H1 (cell line): Measurements from ENCODE around the gene MBTPS1. TPM values are rescaled to one million over a fixed set of nuclear protein-coding genes. Genes with fewer than 3 reads are reported as not detected.

Experiments
- CTCF ChIA-PET: fragments of 300-600 bp; sonication (Branson Sonifier 250); formaldehyde crosslinking; loops from one replicate; lab custom pipeline; 2021; ENCODE audit not compliant: partially characterized antibody; lab: Charles Lee
- POLR2A ChIA-PET: fragments of 300-600 bp; sonication (Branson Sonifier 250); formaldehyde crosslinking; loops from one replicate; lab custom pipeline; 2021; ENCODE audit warnings: inconsistent platforms; ENCODE audit not compliant: partially characterized antibody; lab: Charles Lee
- DNase-seq, 2 experiments: peaks; one replicate each; pipeline versions ENCODE4 v3.0.0 to v3.0.0-alpha.2; 2010 to 2022; ENCODE audit warnings: low spot score in 2 of 2, low read depth in 1 of 2, mixed read lengths in 1 of 2
- FAIRE-seq: peaks from 2 replicates; lab custom pipeline; 2011; peaks lifted over from hg19 to GRCh38; lab: Jason Lieb, UNC
- H2AFZ ChIP-seq: 2 replicates; pipeline ENCODE4 v1.8.1; 2012; ENCODE audit warnings: low read length, inconsistent platforms
- H2AK5ac ChIP-seq: 2 replicates; pipeline ENCODE4 v1.6.1; 2013; ENCODE audit warnings: low read depth, low read length
- H2BK120ac ChIP-seq: replicated peaks from 2 replicates; pipeline ENCODE3; 2013; ENCODE audit warnings: low read depth, low read length, inconsistent platforms
- H2BK12ac ChIP-seq: 2 replicates; pipeline ENCODE4 v1.6.1; 2013; ENCODE audit warnings: low read depth, low read length
- H2BK15ac ChIP-seq: 2 replicates; pipeline ENCODE4 v1.6.1; 2013; ENCODE audit warnings: low read length
- H2BK20ac ChIP-seq: 2 replicates; pipeline ENCODE4 v1.6.1; 2013; ENCODE audit warnings: low read length
- H2BK5ac ChIP-seq: 2 replicates; pipeline ENCODE4 v1.6.1; 2013; ENCODE audit warnings: low read depth, low read length
- H3K14ac ChIP-seq: 2 replicates; pipeline ENCODE4 v1.6.1; 2013; ENCODE audit warnings: inconsistent platforms; ENCODE audit not compliant: insufficient read length
- H3K18ac ChIP-seq: 2 replicates; pipeline ENCODE4 v1.6.1; 2013; ENCODE audit warnings: low read length; ENCODE audit errors: extremely low read depth
- H3K23ac ChIP-seq: 2 replicates; pipeline ENCODE4 v1.6.1; 2013; ENCODE audit warnings: inconsistent platforms; ENCODE audit not compliant: insufficient read length
- H3K23me2 ChIP-seq: 2 replicates; pipeline ENCODE4 v1.6.1; 2013; ENCODE audit warnings: low read depth, low read length
- H3K27ac ChIP-seq: 2 replicates; pipeline ENCODE4 v1.6.1; 2011; ENCODE audit warnings: low read depth, low read length, inconsistent platforms
- H3K27me3 ChIP-seq, 4 experiments: replicated peaks in 1 of 4; 1 replicate in 1 of 4; 2 replicates in 3 of 4; pipeline versions ENCODE4 v1.6.1 to v1.8.1; 2011 to 2013; ENCODE audit warnings: low read length in 3 of 4, mild to moderate bottlenecking in 3 of 4, inconsistent platforms in 2 of 4, mixed read lengths in 2 of 4, moderate library complexity in 1 of 4; ENCODE audit not compliant: control insufficient read depth in 3 of 4, insufficient read depth in 3 of 4; ENCODE audit errors: extremely low read depth in 1 of 4
- H3K36me3 ChIP-seq, 4 experiments: 2 replicates each; pipeline versions ENCODE4 v1.6.1 to v1.8.1; 2011 to 2013; ENCODE audit warnings: mild to moderate bottlenecking in 4 of 4, low read length in 3 of 4, moderate library complexity in 2 of 4, control low read depth in 1 of 4, inconsistent platforms in 1 of 4; ENCODE audit not compliant: insufficient read depth in 4 of 4, control insufficient read depth in 2 of 4
- H3K4ac ChIP-seq: replicated peaks from 2 replicates; pipeline ENCODE3; 2013; ENCODE audit warnings: low read length, low read depth, mixed read lengths, inconsistent platforms; ENCODE audit not compliant: insufficient read length
- H3K4me1 ChIP-seq, 4 experiments: replicated peaks in 1 of 4; 1 replicate in 1 of 4; 2 replicates in 3 of 4; pipeline versions ENCODE4 v1.6.1 to v1.8.1; 2011 to 2013; ENCODE audit warnings: low read length in 3 of 4, inconsistent platforms in 2 of 4, mixed read lengths in 1 of 4; ENCODE audit not compliant: insufficient read depth in 4 of 4, control insufficient read depth in 3 of 4
- H3K4me2 ChIP-seq, 2 experiments: 2 replicates each; pipeline versions ENCODE4 v1.6.1 to v1.8.1; 2011 to 2013; ENCODE audit warnings: low read depth in 2 of 2, low read length in 2 of 2, control low read depth in 1 of 2, inconsistent platforms in 1 of 2, mild to moderate bottlenecking in 1 of 2; ENCODE audit not compliant: insufficient read depth in 1 of 2
- H3K4me3 ChIP-seq, 4 experiments: fragments of 200-600, 300-600 bp in 1 of 4; sonication (generic), shearing (Covaris generic), sonication (Bioruptor Twin) in 1 of 4; 2 replicates each; pipeline versions ENCODE4 v1.5.1 to v1.8.1; 2011 to 2016; ENCODE audit warnings: low read length in 4 of 4, low read depth in 3 of 4, control low read depth in 2 of 4, inconsistent platforms in 2 of 4, mild to moderate bottlenecking in 2 of 4, mixed read lengths in 1 of 4, moderate library complexity in 1 of 4; ENCODE audit not compliant: insufficient read depth in 2 of 4; ENCODE audit errors: extremely low read depth in 1 of 4
- H3K56ac ChIP-seq: replicated peaks from 2 replicates; pipeline ENCODE3; 2013; ENCODE audit warnings: low read depth, mild to moderate bottlenecking, mixed read lengths, low read length, inconsistent platforms; ENCODE audit not compliant: insufficient read length
- H3K79me1 ChIP-seq: 2 replicates; pipeline ENCODE4 v1.6.1; 2013; ENCODE audit warnings: low read depth, low read length, control low read depth
- H3K79me2 ChIP-seq, 2 experiments: 2 replicates each; pipeline versions ENCODE4 v1.6.1 to v1.8.1; 2012 to 2013; ENCODE audit warnings: low read length in 2 of 2, mild to moderate bottlenecking in 2 of 2, inconsistent platforms in 1 of 2; ENCODE audit not compliant: insufficient read depth in 2 of 2, control insufficient read depth in 1 of 2
- H3K9ac ChIP-seq, 4 experiments: replicated peaks in 1 of 4; 1 replicate in 1 of 4; 2 replicates in 3 of 4; pipeline versions ENCODE4 v1.6.1 to v1.8.1; 2011 to 2013; ENCODE audit warnings: low read depth in 3 of 4, low read length in 3 of 4, control low read depth in 2 of 4, mild to moderate bottlenecking in 2 of 4, moderate library complexity in 2 of 4, inconsistent platforms in 1 of 4; ENCODE audit errors: extremely low read depth in 1 of 4
- H3K9me3 ChIP-seq, 2 experiments: 2 replicates each; pipeline versions ENCODE4 v1.6.1 to v1.8.1; 2012 to 2013; ENCODE audit warnings: mild to moderate bottlenecking in 2 of 2, moderate library complexity in 2 of 2, control low read depth in 1 of 2, inconsistent platforms in 1 of 2, low read depth in 1 of 2, low read length in 1 of 2, mixed read lengths in 1 of 2; ENCODE audit not compliant: insufficient read depth in 2 of 2
- H4K20me1 ChIP-seq, 2 experiments: replicated peaks in 1 of 2; 2 replicates each; pipeline versions ENCODE3 to v1.8.1; 2011 to 2013; ENCODE audit warnings: inconsistent platforms in 2 of 2, low read length in 2 of 2, mild to moderate bottlenecking in 1 of 2; ENCODE audit not compliant: insufficient read depth in 2 of 2, control insufficient read depth in 1 of 2
- H4K5ac ChIP-seq: 2 replicates; pipeline ENCODE4 v1.6.1; 2013; ENCODE audit warnings: low read length, low read depth, mixed read lengths, inconsistent platforms; ENCODE audit not compliant: insufficient read length
- H4K8ac ChIP-seq: 2 replicates; pipeline ENCODE4 v1.8.0; 2013; ENCODE audit warnings: mild to moderate bottlenecking, moderate library complexity, low read length, inconsistent platforms; ENCODE audit not compliant: insufficient read depth; ENCODE audit errors: extremely low read depth
- H4K91ac ChIP-seq: replicated peaks from 2 replicates; pipeline ENCODE3; 2013; ENCODE audit warnings: low read length, mixed read lengths, inconsistent platforms; ENCODE audit not compliant: insufficient read length
- ASH2L ChIP-seq: fragments of 200-600, 300-600 bp; sonication (generic); IDR thresholded peaks from one replicate; pipeline ENCODE4 v1.7.1; 2017; ENCODE audit warnings: low read length
- BCL11A ChIP-seq, 2 experiments: IDR thresholded peaks; one replicate each; pipeline ENCODE4 v1.6.1; 2011; ENCODE audit warnings: low read depth in 2 of 2, low read length in 2 of 2, mild to moderate bottlenecking in 2 of 2
- BRCA1 ChIP-seq: IDR thresholded peaks from 2 replicates; pipeline ENCODE4 v1.6.1; 2012; ENCODE audit warnings: low read depth, low read length, improper control_type of control experiment
- CBX5 ChIP-seq: fragments of 300-800, 300-1000 bp; sonication (generic); IDR thresholded peaks from 2 replicates; pipeline ENCODE4 v1.7.1; 2016; ENCODE audit warnings: antibody characterized with exemption, low read length, low read depth
- CREB1 ChIP-seq: IDR thresholded peaks from 2 replicates; pipeline ENCODE4 v1.6.1; 2012; ENCODE audit warnings: inconsistent platforms
- EGR1 ChIP-seq: IDR thresholded peaks from 2 replicates; pipeline ENCODE4 v1.6.1; 2011; ENCODE audit warnings: low read depth, low read length, borderline replicate concordance
- EZH2 ChIP-seq: fragments of 200-600 bp; sonication (generic); IDR thresholded peaks from 2 replicates; pipeline ENCODE4 v1.7.1; 2012; ENCODE audit warnings: low read depth, mild to moderate bottlenecking, moderate library complexity, low read length, inconsistent platforms; ENCODE audit not compliant: severe bottlenecking
- MAX ChIP-seq: IDR thresholded peaks from 2 replicates; pipeline ENCODE4 v1.6.1; 2012; ENCODE audit warnings: inconsistent platforms
- NANOG ChIP-seq: IDR thresholded peaks from 2 replicates; pipeline ENCODE4 v1.6.1; 2011; ENCODE audit warnings: low read length, low read depth, mild to moderate bottlenecking, inconsistent platforms; ENCODE audit not compliant: insufficient read depth, poor library complexity, severe bottlenecking
- RFX5 ChIP-seq: IDR thresholded peaks from 2 replicates; pipeline ENCODE4 v1.6.1; 2011; ENCODE audit warnings: low read depth, low read length, improper control_type of control experiment, borderline replicate concordance
- SAP30 ChIP-seq: fragments of 300-600 bp; sonication (generic); IDR thresholded peaks from 2 replicates; pipeline ENCODE4 v1.7.1; 2012; ENCODE audit warnings: low read length, moderate library complexity, mild to moderate bottlenecking, inconsistent platforms; ENCODE audit not compliant: insufficient read depth, insufficient replicate concordance
- SIRT6 ChIP-seq: IDR thresholded peaks from one replicate; pipeline ENCODE4 v1.7.1; 2012; ENCODE audit warnings: low read length, inconsistent platforms
- SUZ12 ChIP-seq: fragments of 200-600 bp; sonication (generic); IDR thresholded peaks from 2 replicates; pipeline ENCODE4 v1.6.1; 2012; ENCODE audit warnings: mild to moderate bottlenecking, inconsistent platforms, low read length, moderate library complexity, mixed read lengths
- TAF7 ChIP-seq: optimal IDR thresholded peaks from 2 replicates; pipeline ENCODE3; 2011; ENCODE audit warnings: low read depth, mild to moderate bottlenecking, inconsistent platforms, low read length, moderate library complexity, borderline replicate concordance
- TCF12 ChIP-seq: IDR thresholded peaks from 2 replicates; pipeline ENCODE4 v1.6.1; 2011; ENCODE audit warnings: low read depth, mild to moderate bottlenecking, low read length
- WGBS, 2 experiments: shearing (Covaris generic) in 1 of 2; methylation state at CpG; one replicate each; pipeline versions ENCODE4 v1.1.6 to v1.1.7; 2013 to 2015; ENCODE audit warnings: low lambda C conversion rate in 2 of 2, mixed read lengths in 2 of 2, inconsistent platforms in 1 of 2, low coverage in 1 of 2, missing lambda C conversion rate in 1 of 2; ENCODE audit not compliant: insufficient replicate concordance in 2 of 2, insufficient coverage in 1 of 2, insufficient read length in 1 of 2; ENCODE audit errors: extremely low coverage in 1 of 2, missing lambda C conversion rate in 1 of 2; 5-methylcytosine and 5-hydroxymethylcytosine counted together
- polyA plus RNA-seq, 7 experiments: library from polyadenylated mRNA; depleted of rRNA in 3 of 7; stranded (reverse) in 5 of 7; unstranded in 2 of 7; fragments of >200 nt in 5 of 7; fragments of 200-250 nt in 2 of 7; gene quantifications; 1 replicate in 5 of 7; 2 replicates in 1 of 7; 4 replicates in 1 of 7; pipeline versions ENCODE4 v1.2.1 to v1.2.3, GENCODE V29; 2011 to 2013; ENCODE audit warnings: missing spikeins in 2 of 7, mixed read lengths in 2 of 7
- total RNA-seq: library from RNA; stranded (reverse); fragmentation: NEBNext Ultra II Directional; extraction: Animal tissue kit (Norgen Biotek cat#: 25700); gene quantifications from 2 replicates; pipeline ENCODE4 v1.2.1, GENCODE V29; 2021

MBTPS1 gene
- total and polyA plus RNA-seq, 2 of the 8 experiments (the other 6 are each of a cell fraction or from before 2014, with no cell fraction given): 30.6 to 53.3 TPM

GRCh38 chr16:84095466-84095865, 21.3 kb downstream of the MBTPS1 start:
- no peak overlapping the region for H2BK120ac ChIP-seq
- no peak overlapping the region for H2AK5ac ChIP-seq
- no peaks in the 10 kb centered on the region for H3K79me2 ChIP-seq
- H3K23ac ChIP-seq: no peak overlapping the region
- H2BK5ac ChIP-seq: no peak overlapping the region
- no peak overlapping the region for H3K4ac ChIP-seq
- ChIA-PET CTCF (interaction anchor here (0.9 to 2.9 kb wide), 4 partner anchors 11 to 79 kb away, joined by 3 to 9 read pairs (median 4); partner anchors contain the start of gene MBTPS1), POLR2A (no interaction called here)
- no peaks in the 10 kb centered on the region; the same call in 1 of the 2 replicates for H3K23me2 ChIP-seq
- no peak overlapping the region for H3K18ac ChIP-seq
- no peak for FAIRE-seq
- no peak overlapping the region for H2AFZ ChIP-seq
- no peak overlapping the region for H3K4me2 ChIP-seq
- no peak overlapping the region for H3K56ac ChIP-seq
- H4K5ac ChIP-seq: no peak overlapping the region
- H3K14ac ChIP-seq: no peak overlapping the region
- no peaks in the 10 kb centered on the region for H3K4me1 ChIP-seq
- H2BK15ac ChIP-seq: no peak overlapping the region
- H3K9me3 ChIP-seq: no peaks in the 10 kb centered on the region
- no peak overlapping the region for H4K91ac ChIP-seq
- no peaks in the 10 kb centered on the region for H3K27me3 ChIP-seq
- H4K8ac ChIP-seq: peak overlapping the region; percentile 63; the same call in 1 of the 2 replicates
- H3K36me3 ChIP-seq: peaks cover 12 to 62% (median 38%) of the 10 kb centered on the region in 4 experiments
- DNase-seq: no peak
- peaks cover 0 to 6% of the 10 kb centered on the region in 2 experiments for H4K20me1 ChIP-seq
- no peaks in the 10 kb centered on the region for H3K79me1 ChIP-seq
- H3K4me3 ChIP-seq: no peak overlapping the region
- WGBS, 2 experiments: 95% methylated on average over 14 of the region's 14 CpGs; no CpG with 5 or more reads in 1 of the 2 experiments
- no peak overlapping the region for H3K9ac ChIP-seq
- H3K27ac ChIP-seq: no peak overlapping the region
- no peak overlapping the region for H2BK12ac ChIP-seq
- H2BK20ac ChIP-seq: no peak overlapping the region
- TF ChIP-seq EZH2 (no peak), ASH2L (no peak), CREB1 (no peak), EGR1 (no peak), NANOG (no peak), MAX (no peak), SAP30 (no peak), TAF7 (no peak), BCL11A (IDR thresholded peaks at IDR 0.05; ENCODE audit: low read depth in 2 of 2, low read length in 2 of 2) (no peak), BRCA1 (no peak), TCF12 (no peak), RFX5 (no peak), SUZ12 (no peak), CBX5 (no peak), SIRT6 (no peak)
